HG02610 (cell line): ENCODE results near the gene C10orf90.

Experiments
- ATAC-seq: cut with Tn5 transposase; IDR thresholded peaks from one replicate; pipeline ENCODE4 v1.9.1; 2021; ENCODE audit warnings: mild to moderate bottlenecking, moderate library complexity; ENCODE audit not compliant: unreplicated experiment

Gene C10orf90

DNA sequence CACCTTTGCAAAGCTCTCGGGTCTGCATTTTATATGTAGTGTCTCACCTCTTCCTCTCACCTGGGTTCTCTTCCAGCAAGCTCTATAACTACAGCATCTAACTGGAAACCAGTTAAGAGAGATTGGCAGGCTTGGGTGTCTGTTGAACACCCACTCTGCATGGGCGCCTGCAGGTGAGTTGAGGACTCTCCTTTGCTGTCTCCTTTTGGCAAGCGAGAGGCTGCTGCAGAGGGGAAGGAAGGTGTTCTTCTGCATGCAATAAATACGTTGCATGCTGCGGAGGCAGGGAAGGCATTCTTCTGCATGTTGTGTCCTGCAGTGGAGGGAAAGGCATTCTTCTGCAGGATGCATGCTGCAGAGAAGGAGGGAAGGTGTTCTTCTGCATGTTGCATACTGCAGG, 200.8 kb downstream of the C10orf90 start:
- no peak for ATAC-seq

DNA sequence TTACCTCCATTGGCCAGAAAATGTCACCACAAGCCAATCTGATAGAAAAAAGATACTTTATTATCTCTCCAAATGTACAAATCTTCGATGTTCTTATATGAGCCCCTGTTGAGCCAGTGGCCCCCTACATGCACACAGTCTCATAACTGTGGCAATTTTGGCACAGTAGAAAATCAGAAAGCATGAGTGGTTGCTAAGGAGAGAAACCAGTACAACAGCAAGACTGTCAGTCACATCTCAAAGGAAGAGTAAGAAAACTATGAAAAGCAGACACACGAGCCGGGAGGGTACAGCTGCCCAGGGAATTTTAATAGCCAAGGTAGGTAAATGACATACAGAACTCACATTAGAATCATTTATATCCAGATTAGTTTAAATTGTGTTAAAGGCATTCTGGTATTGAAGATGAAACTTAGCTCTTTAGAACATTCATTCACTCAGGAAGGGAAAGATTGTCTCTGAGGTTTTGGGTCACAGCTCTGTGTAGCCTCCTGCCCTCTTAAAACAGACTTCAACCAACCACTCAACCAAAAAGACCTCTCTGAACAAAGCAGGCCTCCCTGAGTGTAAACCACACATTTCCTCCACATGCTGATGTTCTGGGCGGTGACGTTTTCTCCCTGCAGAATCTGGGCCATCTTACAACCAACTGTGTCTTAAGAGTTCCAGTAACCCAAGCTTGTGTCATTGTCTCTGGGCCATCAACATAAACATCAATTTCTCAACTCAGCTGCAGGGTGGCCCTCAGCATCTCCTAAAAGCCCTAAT, 201.4 kb downstream of the C10orf90 start:
- no peak for ATAC-seq

DNA sequence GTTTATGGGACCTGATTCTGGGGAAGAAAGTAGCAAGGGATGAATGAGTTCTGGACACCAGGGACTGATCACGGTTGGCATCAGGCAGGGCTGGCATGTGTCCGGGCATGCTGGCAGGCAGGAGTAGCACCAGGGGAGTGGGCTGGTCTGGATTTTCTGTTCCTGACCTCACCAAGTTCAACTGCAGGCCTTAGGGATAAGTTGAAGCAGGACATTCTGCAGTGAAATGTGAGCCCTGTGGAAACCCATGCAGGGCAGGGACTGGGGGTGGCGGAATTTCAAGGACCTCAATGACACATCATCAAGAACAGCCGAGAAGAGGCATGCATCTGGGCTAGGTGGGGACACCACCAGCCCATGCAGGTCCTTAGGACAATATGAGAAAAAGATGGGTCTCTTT, 202.0 kb downstream of the C10orf90 start:
- ATAC-seq: no peak

DNA sequence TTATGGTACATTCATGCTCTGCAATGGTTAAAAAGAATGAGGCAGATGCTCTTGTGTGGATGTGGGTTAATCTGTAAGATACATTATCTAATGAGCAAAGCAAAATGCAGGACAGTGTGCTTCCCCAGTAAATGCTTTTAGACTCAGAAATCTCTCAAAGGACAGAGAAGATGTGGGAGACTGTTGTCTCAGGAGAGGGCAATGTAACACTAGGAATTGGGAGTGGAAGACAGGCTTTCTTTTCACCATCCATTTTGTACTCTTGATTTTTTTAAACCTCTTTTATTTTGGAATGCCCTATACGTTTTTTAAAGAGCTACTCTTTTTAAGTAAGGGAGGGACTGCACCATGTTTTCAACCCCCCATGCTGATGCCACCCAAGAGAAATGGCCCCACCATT, 204.7 kb downstream of the C10orf90 start:
- ATAC-seq: no peak

- no peak for ATAC-seq
Observed at GRCh38 chr10:126463286-126463685, 207.2 kb downstream of the C10orf90 start.

DNA sequence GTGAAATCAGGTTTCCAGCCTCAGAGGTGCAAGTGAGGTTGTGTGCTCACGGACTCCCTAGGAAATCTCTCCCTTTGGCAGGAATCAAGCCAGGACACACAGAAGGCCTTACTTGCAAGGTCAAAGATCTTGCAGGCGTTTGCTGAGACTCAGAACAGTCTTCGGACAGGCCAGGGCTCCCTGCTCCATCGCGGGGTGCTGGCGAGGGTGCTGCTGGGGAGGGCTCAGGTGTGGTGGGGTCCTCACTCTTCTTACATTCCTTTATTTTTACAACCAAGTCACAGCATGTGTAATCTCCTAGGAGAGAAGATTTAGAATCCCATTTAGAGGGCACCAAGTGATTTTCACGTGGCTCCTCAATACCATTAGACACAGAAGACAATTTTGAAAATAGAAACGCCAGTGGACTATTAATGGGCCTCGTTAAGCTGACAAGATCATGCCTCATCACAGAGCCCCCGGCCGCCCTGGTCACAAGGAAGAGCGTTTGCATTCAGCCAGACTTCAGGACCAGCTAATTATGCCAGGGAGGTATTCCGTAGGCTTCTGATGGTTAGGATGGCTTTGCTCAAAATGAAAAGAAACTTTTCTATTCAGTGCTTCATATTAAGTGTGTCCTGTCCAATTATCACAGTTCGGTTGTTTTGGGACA, 209.1 kb downstream of the C10orf90 start:
- ATAC-seq: no peak

- ATAC-seq: no peak
Observed at GRCh38 chr10:126459878-126460481, 210.5 kb downstream of the C10orf90 start.

GRCh38 chr10:126459032-126459831, 211.3 kb downstream of the C10orf90 start:
- ATAC-seq: no peak

DNA sequence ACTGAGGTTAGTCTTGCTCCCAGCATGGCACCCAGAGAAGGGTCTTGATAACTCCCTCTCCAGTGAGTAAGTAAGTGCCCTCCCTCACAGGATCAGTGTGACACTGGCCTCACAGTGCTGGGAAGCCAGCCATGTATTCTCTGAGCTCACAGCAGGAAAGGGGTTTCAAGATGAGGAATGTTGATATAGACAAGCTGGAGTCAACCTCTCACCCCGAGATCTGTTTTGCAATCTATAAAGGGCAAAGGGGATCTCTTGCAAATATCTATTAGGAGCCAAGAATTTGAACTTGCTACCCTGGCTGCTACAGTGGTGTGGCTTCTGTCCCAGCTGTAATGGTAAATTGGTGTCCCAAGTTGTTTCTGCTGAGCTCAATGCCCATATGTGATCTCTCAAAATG, 212.0 kb downstream of the C10orf90 start:
- ATAC-seq: no peak

DNA sequence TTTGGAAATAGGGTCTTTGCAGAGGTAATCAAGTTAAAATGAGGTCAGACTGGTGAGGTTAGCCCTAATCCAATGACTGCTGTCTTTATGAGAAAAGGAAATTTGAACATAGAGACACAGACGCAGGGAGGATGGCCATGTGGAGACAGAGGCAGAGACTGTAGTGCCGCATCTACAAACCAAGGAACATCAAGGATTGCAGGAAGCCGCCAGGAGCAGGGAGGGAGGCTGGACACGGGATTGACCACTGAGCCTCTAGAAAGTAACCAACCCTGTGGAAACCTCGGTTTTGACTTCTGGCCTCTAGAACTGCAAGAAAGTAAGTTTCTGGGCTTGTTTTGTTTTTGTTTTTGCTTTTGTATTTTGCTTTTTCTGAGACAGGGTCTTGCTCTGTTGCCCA, 213.9 kb downstream of the C10orf90 start:
- ATAC-seq: no peak

- ATAC-seq: no peak
Observed at GRCh38 chr10:126455766-126456405, 214.6 kb downstream of the C10orf90 start.

DNA sequence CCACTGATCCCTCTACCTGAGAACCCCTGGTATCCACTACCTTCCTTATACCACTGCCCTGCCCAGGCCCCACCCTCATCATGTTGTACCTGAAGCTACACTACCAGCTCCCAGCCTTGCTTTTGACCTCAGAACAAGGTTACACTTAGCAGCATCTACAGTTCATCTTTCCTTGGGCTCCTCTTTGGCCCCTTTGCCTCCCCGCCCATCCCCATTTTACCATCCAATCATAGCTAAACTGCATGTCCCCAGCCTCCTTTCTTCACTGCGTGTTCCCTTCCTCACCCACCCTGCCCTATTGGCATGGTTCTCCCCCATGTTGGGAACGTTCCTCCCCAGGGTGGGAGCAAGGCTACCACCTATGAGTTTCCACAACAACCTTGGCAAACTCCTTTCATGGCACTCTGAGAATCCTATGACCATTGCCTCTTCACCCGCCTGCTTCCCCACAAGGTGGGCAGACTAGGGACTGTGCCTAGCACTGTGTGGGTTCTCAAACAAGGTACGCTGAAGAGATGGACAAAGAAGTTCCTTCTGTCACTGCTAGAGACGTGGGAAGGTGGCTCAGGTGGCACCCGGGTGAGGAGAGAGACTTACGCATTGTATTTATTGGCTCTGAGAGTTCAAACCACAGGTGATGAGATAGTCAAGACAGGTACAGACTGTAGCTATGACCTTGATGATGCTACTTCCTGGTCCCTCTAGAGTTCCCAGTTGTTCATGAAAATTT, 215.3 kb downstream of the C10orf90 start:
- ATAC-seq: no peak

- ATAC-seq: no peak
Observed at GRCh38 chr10:126454045-126454751, 216.3 kb downstream of the C10orf90 start.

DNA sequence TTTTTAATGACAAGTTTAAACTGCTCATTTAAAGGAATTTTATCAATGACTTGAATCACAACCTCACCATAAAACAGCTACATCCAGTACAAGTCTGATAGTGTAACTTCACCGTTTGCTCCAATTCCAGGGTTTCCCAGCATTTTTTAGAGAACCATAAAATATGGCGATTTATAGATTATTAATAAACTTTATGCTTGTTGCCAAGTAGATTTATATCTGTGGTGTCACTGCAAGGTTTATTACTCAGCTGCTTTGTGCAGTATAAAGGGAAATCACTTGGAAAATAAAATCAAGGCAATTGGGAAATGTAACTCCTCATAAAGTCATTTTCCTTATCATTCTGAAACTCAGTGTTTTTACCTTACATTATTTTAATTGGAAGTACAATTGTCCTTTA, 218.2 kb downstream of the C10orf90 start:
- ATAC-seq: no peak

DNA sequence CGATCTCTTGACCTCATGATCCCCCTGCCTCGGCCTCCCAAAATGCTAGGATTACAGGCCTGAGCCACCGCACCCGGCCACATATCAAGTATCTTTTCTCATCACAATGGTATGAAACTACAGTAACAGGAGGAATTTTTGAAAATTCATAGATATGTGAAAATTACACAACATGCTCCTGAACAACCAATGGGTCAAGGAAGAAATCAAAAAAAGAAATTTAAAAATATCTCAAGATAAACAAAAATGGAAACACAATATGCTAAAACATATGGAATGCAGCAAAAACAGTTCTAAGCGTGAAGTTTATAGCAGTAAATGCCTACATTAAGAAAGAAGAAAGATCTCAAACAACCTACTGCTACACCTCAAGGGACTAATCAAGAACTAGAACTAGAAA, 222.4 kb downstream of the C10orf90 start:
- no peak for ATAC-seq

- ATAC-seq: no peak
Observed at GRCh38 chr10:126439942-126440341, 230.6 kb downstream of the C10orf90 start.

- no peak for ATAC-seq
Observed at GRCh38 chr10:126438407-126438783, 232.1 kb downstream of the C10orf90 start.

GRCh38 chr10:126437635-126438406, 232.7 kb downstream of the C10orf90 start:
- no peak for ATAC-seq

DNA sequence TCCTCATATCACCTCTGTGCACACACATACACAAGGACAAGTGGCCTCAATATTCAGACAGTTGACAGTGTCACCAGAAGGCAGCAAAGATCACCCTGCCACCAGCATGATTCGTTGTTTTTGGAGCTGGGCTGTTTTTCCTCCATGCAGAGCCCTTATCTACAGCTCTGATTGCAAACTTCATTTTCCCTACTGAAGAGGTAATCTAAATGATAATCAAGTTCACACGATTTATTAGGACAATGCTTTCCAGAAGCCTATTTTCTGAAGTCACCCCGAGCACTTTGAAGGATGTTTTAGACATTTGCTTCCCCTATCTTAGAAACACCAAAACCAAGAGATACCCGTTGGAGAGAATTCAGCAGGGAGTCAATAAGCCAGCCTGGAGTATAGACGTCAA, 236.3 kb downstream of the C10orf90 start:
- ATAC-seq: no peak
